ENCODE data around the gene C19orf25.
"Not testable (repeated sequence)": the region's sequence is repeated elsewhere in the genome, so short reads cannot be mapped to it uniquely, and the experiment has no call there.

The C19orf25 gene

DNA sequence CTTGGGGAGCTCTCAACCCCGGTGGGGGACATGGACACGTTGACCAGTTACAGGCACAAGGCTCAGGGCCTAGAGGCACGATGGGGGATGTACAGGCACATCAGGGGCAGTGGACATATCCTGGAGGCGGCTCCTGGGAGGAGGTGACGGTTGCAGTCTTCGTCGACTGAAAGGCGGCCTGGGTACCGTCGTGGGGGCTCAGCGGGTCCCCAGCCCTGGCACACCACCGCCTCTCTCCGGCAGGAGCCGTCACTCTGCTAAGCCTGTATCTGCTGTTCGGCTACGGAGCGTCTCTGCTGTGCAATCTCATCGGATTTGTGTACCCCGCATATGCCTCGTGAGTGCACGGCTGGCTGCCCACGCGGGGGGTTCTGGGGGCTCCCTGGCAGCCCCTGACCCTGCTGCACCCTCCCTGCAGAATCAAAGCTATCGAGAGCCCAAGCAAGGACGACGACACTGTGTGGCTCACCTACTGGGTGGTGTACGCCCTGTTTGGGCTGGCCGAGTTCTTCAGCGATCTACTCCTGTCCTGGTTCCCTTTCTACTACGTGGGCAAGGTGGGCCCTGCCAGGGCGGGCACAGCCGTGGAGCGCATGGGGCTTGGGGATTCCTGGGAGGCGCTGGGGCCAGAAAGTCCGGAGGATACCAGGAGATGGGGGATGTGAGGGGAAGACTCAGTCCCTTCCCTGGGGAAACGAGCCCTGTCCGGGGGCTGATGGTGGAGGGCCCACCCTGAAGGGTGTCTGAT, 16.2 kb upstream of the C19orf25 start:
- DNase-seq = no peak

DNA sequence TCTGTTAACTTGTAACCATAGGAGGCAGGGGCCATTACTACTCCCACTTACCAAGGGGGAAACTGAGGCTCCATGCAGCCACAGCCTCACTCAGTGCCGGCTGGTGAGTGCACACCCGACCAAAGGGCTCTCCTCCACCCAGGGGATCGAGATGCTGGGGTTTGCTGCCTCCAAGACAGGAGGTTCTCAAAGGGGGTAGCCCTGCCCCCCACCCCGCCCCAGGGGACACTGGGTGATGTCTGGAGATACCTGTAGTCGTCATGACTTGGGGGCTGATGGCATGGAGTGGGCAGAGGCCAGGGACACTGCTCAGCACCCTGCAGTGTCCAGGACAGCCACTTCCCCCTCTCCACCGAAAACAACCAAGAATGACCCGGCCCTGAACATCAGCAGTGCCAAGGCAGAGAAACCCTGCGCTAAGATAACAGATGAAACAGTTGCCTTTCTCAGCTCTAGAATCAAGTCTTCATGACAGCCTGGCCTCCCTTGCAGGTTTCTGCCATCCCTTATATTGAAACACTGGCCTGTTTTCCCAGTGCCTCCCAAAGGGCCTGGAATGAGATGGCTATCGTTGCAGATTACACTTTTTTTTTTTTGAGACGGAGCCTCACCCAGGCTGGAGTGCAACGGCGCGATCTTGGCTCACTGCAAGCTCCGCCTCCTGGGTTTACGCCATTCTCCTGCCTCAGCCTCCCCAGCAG, 15.2 kb upstream of the C19orf25 start:
- no peak for DNase-seq

DNA sequence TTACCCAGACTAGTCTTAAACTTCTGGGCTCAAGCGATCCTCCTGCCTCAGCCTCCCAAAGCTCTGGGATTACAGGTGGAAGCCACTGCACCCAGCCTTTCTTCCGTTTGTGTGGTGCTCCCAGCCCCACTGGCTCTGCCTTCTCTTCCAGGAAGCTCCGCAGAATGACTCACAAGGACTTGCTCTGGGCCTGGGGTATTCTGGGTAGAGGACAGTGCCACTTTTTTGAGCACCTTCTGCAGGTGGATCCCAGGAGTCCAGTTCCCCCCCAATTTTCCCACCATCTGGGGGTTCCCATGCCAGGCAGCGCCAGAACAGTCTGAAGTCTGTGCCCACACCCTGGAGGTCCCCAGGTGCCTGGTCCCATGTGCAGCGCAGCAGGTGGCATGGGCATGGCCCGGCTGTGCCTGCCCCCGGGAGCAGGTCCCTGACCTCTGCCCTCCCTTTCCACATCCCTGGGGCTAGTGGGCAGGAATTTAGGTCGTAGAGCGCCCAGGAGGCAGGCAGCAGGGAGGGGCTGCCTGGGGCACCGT, 13.5 kb upstream of the C19orf25 start:
- DNase-seq = no peak

GRCh38 chr19:1491849-1492170, 12.8 kb upstream of the C19orf25 start:
- DNase-seq = no peak

- DNase-seq = no peak
Observed at GRCh38 chr19:1491114-1491848, 12.3 kb upstream of the C19orf25 start, which contains the start of gene REEP6. Gene REEP6 (plus strand): TSS chr19:1491181. CDS start chr19:1491270, 89 bp downstream.

GRCh38 chr19:1490311-1491113, 11.5 kb upstream of the C19orf25 start, which contains the start of gene PCSK4:
Gene PCSK4 (minus strand): TSS chr19:1490350. CDS start chr19:1490346, 4 bp downstream.
- peak; percentile 99 for DNase-seq

DNA sequence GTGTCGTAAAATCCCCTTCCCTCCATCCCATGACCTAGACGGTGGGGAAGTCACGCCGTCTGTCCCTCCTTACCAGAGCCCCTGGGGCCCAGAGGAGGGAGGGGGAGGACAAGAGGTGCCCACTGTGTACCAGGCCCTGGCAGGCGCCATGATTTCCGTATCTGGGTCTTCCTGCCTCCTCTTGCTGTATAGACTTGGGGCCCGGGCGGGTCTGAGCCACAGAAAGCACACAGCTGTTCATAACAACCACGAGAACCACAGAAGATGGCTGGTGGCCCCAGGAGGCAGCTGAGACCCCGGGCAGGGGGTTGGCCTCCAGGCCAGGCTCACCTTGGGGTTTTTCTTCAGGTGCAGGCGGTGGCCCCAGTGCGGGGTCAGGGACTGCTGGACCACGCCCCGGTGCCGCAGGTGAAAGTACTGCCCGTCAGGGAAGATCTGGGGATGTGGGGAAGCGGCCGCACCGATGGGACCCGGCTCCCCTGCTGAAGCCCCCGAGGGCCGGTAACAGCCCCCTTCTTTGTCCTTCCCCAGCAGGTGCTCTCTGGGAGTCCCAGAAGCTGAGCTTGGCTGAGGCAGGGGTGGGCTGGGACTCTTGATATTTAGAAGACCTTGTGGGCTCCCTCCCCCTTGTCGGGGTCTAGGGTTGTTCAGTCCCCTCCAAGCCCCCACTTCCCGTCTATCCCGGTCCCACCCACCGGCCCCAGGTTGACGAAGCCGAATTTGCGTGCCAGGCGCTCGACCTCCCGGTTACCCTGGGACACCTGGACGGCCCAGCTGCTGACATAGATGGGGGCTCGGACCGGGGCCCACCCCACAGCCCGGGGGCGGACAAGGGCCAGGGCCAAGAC, 10.7 kb upstream of the C19orf25 start:
- no peak for DNase-seq

- no peak for DNase-seq
Observed at GRCh38 chr19:1488282-1488601, 9.2 kb upstream of the C19orf25 start.

GRCh38 chr19:1487576-1488281, 8.7 kb upstream of the C19orf25 start:
- DNase-seq = no peak

DNA sequence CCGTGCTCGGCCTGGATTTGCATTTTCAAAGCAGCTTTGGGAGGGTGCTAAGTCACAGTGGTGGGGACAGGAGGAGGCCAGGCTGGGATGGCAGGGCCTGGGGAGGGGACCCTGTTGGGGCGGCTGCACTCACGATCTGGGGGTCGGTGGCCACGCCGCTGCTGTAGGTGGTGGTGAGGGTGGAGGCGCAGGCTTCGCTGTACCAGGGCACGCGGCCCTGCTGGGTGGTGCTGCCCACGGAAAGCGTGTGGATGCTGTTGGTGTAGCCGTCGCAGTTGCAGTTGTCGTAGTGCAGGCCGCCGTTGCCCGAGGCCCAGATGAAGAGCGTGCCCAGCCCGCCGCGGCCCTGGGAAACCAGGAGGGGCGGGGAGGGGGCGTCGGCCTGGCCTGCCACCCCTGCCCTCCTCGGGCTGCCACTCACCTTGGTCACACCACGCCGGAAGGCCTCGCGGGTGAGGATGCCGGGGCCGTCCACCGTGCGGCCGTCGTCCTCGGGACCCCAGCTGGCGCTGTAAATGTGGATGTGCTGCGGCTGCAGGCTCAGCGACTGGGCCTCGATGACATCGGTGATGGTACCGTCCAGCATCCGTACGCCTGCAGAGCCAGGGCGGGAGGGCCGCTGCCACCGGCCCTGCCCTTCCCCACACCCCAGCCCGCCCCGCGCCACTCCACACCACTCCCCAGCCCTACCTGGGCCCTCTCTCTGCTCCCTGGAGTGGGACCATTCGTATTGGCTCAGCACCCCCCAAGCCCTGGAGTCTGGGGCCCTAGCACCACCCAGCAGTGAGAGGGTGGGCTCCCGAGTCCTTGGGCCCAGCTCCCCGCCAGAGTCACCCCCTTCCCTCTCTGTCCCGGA, 7.9 kb upstream of the C19orf25 start:
- DNase-seq = no peak

- DNase-seq = no peak
Observed at GRCh38 chr19:1483979-1484428, 5.0 kb upstream of the C19orf25 start.

DNA sequence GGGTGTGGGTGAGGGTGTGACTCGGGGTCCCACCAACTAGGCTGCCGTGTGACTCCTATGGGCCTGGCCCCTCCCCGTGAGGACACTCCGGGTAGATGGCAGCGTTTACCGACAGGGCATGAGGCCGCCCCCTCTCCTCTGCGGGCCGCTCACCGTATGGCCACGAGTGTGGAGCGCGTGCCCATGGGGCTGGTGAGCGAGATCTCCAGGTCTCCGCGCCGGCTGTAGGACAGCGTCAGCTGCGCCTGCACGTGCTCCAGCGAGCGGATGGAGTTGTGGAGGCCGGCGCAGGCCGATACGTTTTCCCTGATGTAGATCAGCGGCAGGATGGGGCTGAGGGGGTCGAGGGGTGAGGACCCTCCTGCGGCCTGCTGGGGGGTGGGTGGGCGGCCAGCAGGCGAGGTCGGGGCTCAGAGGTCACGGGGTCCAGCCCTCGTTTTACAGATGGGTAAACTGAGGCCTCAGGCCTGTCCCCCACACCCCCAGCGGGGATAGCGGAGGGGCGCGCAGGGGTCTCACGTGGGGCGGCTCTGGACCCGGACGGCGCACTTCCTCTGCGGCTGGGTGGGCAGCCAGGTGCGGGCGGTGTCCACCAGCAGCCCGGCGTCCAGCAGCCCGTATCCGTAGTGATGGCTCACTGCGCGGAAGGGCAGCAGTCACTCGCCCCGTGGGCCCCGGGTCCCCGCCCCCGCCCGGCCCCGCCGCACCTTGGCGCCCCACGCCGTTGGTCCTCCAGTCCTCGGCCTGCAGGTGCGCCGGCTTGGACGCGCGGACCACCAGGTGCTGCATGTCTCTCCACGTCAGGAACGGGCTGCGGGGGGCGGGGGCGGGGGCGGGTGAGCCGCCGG, 4.3 kb upstream of the C19orf25 start:
- DNase-seq = no peak

DNA sequence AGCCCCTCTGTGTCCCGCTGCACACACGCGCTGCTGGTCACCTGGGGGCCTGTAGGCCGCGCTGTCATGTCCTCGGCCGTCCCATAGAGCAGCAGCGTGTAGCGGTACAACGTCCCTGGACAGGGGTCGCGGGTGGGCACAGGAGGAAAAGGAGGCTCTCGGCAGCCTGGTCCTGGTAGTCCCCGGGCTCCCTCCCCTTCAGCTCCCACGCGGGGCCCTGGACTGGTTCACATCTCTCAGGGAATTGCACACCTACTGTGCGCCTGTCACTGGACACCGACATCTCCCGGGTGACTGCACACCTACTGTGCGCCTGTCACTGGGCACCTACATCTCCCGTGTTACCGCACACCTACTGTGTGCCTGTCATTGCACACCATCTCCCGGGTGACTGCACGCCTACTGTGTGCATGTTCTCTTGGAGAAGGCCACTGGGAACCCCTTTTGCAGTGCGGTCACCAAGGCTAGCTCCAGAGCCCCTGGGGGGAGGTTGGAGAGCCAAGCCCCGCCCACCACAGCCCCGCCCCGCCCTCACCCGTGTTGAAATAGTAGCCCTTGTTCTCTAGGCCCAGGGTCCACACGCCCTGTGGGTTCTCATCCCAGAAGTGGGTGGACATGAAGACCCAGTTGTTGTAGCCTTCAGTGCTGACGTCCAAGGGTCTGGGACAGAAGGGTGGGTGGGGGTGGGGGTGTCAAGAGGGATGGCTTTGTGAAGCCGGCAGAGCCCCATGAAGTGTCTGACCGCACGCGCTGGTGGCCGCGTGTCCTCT, 3.5 kb upstream of the C19orf25 start:
- DNase-seq = no peak

DNA sequence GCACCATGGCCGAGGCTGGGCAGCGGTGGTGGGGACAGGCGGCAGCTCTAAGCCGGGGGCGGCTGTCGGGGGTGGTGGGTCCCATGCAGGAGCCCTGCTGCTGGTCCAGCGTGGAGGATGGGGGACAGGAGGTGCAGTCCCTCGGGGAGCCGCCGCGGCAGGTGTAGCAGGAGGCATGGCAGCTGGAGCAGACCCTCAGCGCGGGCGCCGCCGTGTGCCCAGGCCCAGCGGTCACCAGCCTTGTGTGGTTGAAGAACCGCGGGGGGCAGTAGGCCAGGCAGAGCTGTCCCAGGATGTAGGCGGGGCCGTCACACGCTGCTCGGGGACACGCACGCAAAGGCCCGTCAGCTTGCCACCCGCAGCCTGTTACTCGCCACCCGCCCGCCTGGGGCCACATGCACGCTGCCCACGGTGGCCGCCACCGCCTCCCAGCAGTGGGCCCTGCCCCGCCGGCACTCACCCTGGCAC, 2.9 kb upstream of the C19orf25 start:
- DNase-seq = no peak

DNA sequence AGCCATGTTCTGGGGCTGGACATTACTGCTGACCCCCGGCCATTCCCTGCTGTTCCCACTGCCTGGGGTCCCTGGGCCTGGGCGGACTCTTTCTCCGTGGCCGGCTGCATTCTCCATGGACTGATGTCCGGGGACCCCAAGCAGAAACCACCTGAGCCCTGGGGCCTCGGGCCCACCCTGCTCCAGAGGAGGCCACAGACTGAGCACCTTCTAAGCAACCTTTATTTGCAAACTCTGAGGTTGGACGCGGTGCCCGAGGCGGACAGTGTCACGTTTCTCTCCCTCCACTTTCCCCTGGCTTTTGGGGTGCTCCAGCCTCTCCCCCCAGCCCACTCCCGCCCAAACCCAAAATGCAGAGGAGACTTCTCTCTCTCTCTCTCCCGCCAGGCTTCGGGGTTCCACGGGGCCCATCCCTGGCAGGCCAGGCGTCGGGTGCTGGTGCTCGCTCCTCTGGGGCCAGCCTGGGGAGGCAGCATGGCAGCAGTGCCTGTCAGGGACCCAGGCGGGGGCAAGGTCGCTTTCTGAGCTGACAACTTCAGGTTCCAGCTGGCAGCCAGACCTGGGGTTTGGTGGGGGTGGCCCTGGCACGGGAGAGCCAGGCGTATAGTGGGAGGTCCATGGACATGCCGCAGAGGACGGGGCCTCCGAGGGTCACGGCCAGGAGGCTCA, 2.3 kb upstream of the C19orf25 start:
- DNase-seq = no peak

DNA sequence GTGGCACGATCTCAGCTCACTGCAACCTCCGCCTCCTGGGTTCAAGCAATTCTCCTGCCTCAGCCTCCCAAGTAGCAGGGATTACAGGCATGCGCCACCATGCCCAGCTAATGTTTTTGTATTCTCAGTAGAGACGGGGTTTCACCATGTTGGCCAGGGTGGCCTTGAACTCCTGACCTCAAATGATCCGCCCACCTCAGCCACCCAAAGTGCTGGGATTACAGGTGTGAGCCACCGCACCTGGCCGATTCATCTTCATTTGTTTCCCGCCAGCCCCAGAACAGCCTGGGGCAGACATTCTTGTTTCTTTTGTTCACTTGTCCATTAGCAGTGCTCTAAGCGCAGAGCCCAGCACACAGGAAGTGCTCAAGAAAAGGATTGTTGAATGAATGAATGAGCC, 2.0 kb downstream of the C19orf25 start:
- not testable (repeated sequence) for DNase-seq

- no peak for DNase-seq
Observed at GRCh38 chr19:1475751-1476437, 3.1 kb downstream of the C19orf25 start.

All from EL (cell line).